Suprapubic skin (tissue), 3 donors: ENCODE results near the gene EPN2.

ENCODE experiments used
- CTCF ChIP-seq, 2 donors: fragments of 200-600 bp in 1 of 2; fragments of 450-650 bp in 1 of 2; sonication (generic) in 1 of 2; IDR thresholded peaks; one replicate each; pipeline ENCODE4 v1.5.1; 2016 to 2019; ENCODE audit warnings: antibody characterized with exemption in 2 of 2, mild to moderate bottlenecking in 1 of 2, moderate library complexity in 1 of 2
- POLR2A ChIP-seq, 2 donors: fragments of 450-650 bp; IDR thresholded peaks; one replicate each; pipeline ENCODE4 v1.6.1; 2017; ENCODE audit warnings: antibody characterized with exemption in 2 of 2, mild to moderate bottlenecking in 2 of 2, moderate library complexity in 2 of 2

GRCh38 chr17:19271780-19272357 lies 34.7 kb downstream of the EPN2 start:
- TF ChIP-seq POLR2A (IDR thresholded peaks at IDR 0.05) (no peak), CTCF (IDR thresholded peaks at IDR 0.05) (no peak)
